Measurements from ENCODE around the gene ATP2B2.

Gene ATP2B2

GRCh38 chr3:10338591-10339353, 166.6 kb downstream of the ATP2B2 start:
- POLR2A ChIA-PET: no interaction called here
- TF ChIP-seq MYNN (tag by site-specific recombination; IDR thresholded peaks at IDR 0.05; ENCODE audit: borderline replicate concordance) (no peak), ZNF791 (tag by site-specific recombination; IDR thresholded peaks at IDR 0.05) (no peak), ZNF701 (tag by site-specific recombination; IDR thresholded peaks at IDR 0.05) (no peak), PRDM1 (tag by site-specific recombination; IDR thresholded peaks at IDR 0.05) (no peak), KLF16 (tag by site-specific recombination; IDR thresholded peaks at IDR 0.05) (no peak), WT1 (tag by site-specific recombination; IDR thresholded peaks at IDR 0.05) (no peak), ZNF394 (tag by site-specific recombination; IDR thresholded peaks at IDR 0.05; ENCODE audit: borderline replicate concordance) (no peak), ZNF747 (tag by site-specific recombination; IDR thresholded peaks at IDR 0.05) (no peak)
- CTCF ChIA-PET: no interaction called here
- Histone ChIP-seq H3K27ac (ENCODE audit: extremely low read depth, low read depth, low read length) (no peak overlapping the region), H3K9me3 (ENCODE audit: control insufficient read depth, insufficient read depth, low read depth, low read length) (no peaks in the 10 kb centered on the region), H3K4me1 (ENCODE audit: control insufficient read depth, insufficient read depth, low read length) (no peaks in the 10 kb centered on the region), H3K4me3 (ENCODE audit: low read depth, low read length) (no peak overlapping the region), H3K36me3 (ENCODE audit: control insufficient read depth in 2 of 2, insufficient read depth in 1 of 2, low read length in 2 of 2) (no peaks in the 10 kb centered on the region)

DNA sequence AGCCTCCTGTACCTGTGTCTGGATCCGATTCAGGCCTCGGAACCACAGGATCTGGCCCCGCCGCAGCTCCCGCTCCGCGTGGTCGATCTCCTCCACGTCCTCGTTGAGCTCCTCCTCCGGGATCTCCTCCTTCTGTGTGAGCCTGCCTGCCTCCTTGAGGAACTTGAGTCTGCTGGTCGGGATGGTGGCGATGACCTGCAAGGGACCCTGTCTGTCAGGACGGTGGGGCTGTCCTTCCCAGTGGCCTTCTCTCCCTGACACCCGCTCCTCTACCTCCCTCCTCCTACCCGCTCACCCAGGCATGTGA, 167.3 kb downstream of the ATP2B2 start:
- CTCF ChIA-PET: interaction anchor here (0.6 kb wide), 1 partner anchor 9 kb away, joined by 3 read pairs; no protein-coding TSS in a partner anchor
- no peaks in the 10 kb centered on the region for H3K4me1 ChIP-seq (ENCODE audit: control insufficient read depth, insufficient read depth, low read length)
- H3K27ac ChIP-seq (ENCODE audit: extremely low read depth, low read depth, low read length): no peak overlapping the region
- no peak overlapping the region for H3K4me3 ChIP-seq (ENCODE audit: low read depth, low read length)
- POLR2A ChIA-PET: no interaction called here
- H3K9me3 ChIP-seq (ENCODE audit: control insufficient read depth, insufficient read depth, low read depth, low read length): no peaks in the 10 kb centered on the region
- TF ChIP-seq, protein P1, sequence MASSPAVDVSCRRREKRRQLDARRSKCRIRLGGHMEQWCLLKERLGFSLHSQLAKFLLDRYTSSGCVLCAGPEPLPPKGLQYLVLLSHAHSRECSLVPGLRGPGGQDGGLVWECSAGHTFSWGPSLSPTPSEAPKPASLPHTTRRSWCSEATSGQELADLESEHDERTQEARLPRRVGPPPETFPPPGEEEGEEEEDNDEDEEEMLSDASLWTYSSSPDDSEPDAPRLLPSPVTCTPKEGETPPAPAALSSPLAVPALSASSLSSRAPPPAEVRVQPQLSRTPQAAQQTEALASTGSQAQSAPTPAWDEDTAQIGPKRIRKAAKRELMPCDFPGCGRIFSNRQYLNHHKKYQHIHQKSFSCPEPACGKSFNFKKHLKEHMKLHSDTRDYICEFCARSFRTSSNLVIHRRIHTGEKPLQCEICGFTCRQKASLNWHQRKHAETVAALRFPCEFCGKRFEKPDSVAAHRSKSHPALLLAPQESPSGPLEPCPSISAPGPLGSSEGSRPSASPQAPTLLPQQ (tag by site-specific recombination; IDR thresholded peaks at IDR 0.05): no peak
- TF ChIP-seq MYNN (tag by site-specific recombination; IDR thresholded peaks at IDR 0.05; ENCODE audit: borderline replicate concordance) (no peak), ZNF660 (tag by site-specific recombination; IDR thresholded peaks at IDR 0.05) (no peak), ZFP69B (tag by site-specific recombination; IDR thresholded peaks at IDR 0.05) (no peak), OVOL3 (tag by site-specific recombination; IDR thresholded peaks at IDR 0.05) (no peak), ZNF707 (tag by site-specific recombination; IDR thresholded peaks at IDR 0.05) (no peak), ZNF324 (tag by site-specific recombination; IDR thresholded peaks at IDR 0.05) (no peak), SETDB1 (IDR thresholded peaks at IDR 0.05; ENCODE audit: insufficient read length, low read length) (no peak), ZNF518A (tag by site-specific recombination; conservative IDR thresholded peaks at IDR 0.05; ENCODE audit: low read depth) (no peak), ZNF157 (tag by site-specific recombination; IDR thresholded peaks at IDR 0.05) (no peak), ZNF626 (tag by site-specific recombination; IDR thresholded peaks at IDR 0.05) (no peak), FEZF1 (tag by site-specific recombination; IDR thresholded peaks at IDR 0.05) (no peak), ZNF175 (tag by site-specific recombination; IDR thresholded peaks at IDR 0.05) (no peak), ZNF19 (tag by site-specific recombination; IDR thresholded peaks at IDR 0.05; ENCODE audit: low read depth) (no peak), MZF1 (tag by site-specific recombination; IDR thresholded peaks at IDR 0.05; ENCODE audit: borderline replicate concordance) (no peak), TCF7L2 (IDR thresholded peaks at IDR 0.05; ENCODE audit: borderline replicate concordance, low read depth, low read length) (no peak)
- TF ChIP-seq, protein P2, sequence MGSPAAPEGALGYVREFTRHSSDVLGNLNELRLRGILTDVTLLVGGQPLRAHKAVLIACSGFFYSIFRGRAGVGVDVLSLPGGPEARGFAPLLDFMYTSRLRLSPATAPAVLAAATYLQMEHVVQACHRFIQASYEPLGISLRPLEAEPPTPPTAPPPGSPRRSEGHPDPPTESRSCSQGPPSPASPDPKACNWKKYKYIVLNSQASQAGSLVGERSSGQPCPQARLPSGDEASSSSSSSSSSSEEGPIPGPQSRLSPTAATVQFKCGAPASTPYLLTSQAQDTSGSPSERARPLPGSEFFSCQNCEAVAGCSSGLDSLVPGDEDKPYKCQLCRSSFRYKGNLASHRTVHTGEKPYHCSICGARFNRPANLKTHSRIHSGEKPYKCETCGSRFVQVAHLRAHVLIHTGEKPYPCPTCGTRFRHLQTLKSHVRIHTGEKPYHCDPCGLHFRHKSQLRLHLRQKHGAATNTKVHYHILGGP (tag by site-specific recombination; IDR thresholded peaks at IDR 0.05): no peak
- TF ChIP-seq, protein P3, sequence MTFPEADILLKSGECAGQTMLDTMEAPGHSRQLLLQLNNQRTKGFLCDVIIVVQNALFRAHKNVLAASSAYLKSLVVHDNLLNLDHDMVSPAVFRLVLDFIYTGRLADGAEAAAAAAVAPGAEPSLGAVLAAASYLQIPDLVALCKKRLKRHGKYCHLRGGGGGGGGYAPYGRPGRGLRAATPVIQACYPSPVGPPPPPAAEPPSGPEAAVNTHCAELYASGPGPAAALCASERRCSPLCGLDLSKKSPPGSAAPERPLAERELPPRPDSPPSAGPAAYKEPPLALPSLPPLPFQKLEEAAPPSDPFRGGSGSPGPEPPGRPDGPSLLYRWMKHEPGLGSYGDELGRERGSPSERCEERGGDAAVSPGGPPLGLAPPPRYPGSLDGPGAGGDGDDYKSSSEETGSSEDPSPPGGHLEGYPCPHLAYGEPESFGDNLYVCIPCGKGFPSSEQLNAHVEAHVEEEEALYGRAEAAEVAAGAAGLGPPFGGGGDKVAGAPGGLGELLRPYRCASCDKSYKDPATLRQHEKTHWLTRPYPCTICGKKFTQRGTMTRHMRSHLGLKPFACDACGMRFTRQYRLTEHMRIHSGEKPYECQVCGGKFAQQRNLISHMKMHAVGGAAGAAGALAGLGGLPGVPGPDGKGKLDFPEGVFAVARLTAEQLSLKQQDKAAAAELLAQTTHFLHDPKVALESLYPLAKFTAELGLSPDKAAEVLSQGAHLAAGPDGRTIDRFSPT (tag by site-specific recombination; IDR thresholded peaks at IDR 0.05): no peak
- no peaks in the 10 kb centered on the region for H3K36me3 ChIP-seq (ENCODE audit: control insufficient read depth in 2 of 2, insufficient read depth in 1 of 2, low read length in 2 of 2)
